ENCODE results near the gene WDR43.
"Not testable (repeated sequence)": the region's sequence is repeated elsewhere in the genome, so short reads cannot be mapped to it uniquely, and the experiment has no call there.

Gene WDR43

DNA sequence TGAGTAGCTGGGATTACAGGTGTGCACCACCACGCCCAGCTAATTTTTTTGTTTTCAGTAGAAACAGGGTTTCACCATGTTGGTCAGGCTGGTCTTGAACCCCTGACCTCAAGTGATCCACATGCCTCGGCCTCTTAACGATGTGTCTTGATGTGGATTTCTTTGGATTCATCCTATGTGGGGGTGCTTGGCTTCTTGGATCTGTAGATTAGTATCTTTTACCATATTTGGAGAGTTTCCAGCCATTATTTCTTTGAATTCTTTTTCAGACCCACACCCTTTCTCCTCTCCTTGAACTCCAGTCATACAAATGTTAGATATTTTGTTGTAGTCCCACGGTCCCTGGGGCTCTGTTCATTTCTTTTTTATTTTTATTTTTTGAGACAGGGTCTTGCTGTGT, 79.8 kb downstream of the WDR43 start:
- no peak overlapping the region for H3K4me3 ChIP-seq (ENCODE audit: low read depth, low read length)
- no peak for DNase-seq (ENCODE audit: low read depth)
- TF ChIP-seq, protein P1, sequence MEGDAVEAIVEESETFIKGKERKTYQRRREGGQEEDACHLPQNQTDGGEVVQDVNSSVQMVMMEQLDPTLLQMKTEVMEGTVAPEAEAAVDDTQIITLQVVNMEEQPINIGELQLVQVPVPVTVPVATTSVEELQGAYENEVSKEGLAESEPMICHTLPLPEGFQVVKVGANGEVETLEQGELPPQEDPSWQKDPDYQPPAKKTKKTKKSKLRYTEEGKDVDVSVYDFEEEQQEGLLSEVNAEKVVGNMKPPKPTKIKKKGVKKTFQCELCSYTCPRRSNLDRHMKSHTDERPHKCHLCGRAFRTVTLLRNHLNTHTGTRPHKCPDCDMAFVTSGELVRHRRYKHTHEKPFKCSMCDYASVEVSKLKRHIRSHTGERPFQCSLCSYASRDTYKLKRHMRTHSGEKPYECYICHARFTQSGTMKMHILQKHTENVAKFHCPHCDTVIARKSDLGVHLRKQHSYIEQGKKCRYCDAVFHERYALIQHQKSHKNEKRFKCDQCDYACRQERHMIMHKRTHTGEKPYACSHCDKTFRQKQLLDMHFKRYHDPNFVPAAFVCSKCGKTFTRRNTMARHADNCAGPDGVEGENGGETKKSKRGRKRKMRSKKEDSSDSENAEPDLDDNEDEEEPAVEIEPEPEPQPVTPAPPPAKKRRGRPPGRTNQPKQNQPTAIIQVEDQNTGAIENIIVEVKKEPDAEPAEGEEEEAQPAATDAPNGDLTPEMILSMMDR (IDR thresholded peaks at IDR 0.05; ENCODE audit: insufficient read depth, low read depth, low read length, missing control alignments): no peak

DNA sequence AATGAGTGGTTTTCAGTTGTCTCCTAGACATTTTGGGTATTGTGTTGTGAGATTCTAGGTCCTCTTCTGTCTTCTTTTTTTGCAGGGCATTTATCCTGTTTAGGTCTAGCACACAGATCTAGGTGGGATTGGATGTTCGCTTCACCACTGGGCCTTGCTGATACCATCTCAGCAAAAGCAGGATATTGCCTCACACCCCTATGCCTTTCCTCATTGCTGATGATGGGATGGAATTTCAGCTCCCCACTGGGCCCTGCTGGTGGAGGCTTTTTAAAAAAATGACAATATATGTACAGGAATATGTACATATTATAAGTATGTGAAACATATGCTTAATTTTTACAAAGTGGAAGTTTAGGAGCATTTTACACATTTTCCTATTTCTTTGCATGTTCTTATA, 81.2 kb downstream of the WDR43 start:
- TF ChIP-seq, protein P1 (IDR thresholded peaks at IDR 0.05; ENCODE audit: insufficient read depth, low read depth, low read length, missing control alignments): no peak
- no peak for DNase-seq (ENCODE audit: low read depth)
- no peak overlapping the region for H3K4me3 ChIP-seq (ENCODE audit: low read depth, low read length)

DNA sequence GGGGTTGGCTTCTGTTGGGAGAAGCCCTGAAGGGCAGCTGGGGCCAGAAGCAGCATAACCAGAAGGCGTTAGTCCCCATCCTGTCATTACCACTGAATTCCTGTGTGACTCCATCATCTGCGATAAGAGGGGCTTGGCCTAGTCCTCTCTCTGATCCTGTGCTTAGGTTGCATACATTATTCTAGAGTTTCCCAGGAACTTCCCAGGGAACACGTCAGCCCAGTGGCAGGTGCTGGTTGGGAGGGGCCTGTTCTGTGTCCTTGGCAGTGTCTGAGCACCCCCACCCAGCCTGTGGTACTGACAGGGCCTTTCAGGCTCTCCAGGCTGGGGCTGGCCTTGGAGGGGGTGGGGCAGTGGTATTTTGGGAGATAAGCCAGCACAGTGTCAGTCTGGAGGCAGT, 82.1 kb downstream of the WDR43 start:
- no peak overlapping the region for H3K4me3 ChIP-seq (ENCODE audit: low read depth, low read length)
- no peak for DNase-seq (ENCODE audit: low read depth)
- TF ChIP-seq, protein P1 (IDR thresholded peaks at IDR 0.05; ENCODE audit: insufficient read depth, low read depth, low read length, missing control alignments): no peak

DNA sequence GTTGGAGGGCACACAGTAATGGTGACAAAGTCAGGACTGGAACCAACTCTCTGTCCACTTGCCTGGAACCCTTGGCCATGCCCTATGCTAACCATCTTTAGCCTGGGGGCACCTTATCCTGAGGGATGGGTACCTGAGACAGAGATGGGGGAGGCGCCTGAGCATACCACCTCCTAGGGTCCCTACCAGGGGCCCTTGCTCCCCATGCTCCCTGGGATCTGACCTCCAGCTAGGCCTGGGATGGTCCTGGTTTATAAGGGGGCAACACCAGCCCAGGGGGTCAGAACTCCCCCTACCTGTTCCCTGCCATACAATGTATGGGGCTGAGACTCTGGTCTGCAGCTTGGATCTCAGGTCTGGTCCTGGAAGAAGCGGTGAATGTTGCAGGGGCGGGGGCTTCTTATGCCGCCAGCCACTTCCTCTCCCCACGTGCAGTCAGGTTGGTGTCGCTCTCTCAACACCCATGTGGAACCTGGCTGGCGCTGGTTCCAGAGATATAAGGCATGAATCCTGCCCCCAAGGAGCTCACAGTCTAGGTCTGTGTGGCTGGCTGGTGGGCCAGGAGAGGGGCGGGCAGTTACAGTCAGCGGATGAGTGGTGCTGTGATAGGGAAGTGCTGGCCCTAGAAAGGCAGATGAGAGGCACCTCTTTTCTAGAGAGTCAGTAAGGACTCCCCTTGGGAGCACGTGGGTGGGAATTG, 82.9 kb downstream of the WDR43 start:
- no peak overlapping the region for H3K4me3 ChIP-seq (ENCODE audit: low read depth, low read length)
- no peak for DNase-seq (ENCODE audit: low read depth)
- TF ChIP-seq, protein P1 (IDR thresholded peaks at IDR 0.05; ENCODE audit: insufficient read depth, low read depth, low read length, missing control alignments): no peak

DNA sequence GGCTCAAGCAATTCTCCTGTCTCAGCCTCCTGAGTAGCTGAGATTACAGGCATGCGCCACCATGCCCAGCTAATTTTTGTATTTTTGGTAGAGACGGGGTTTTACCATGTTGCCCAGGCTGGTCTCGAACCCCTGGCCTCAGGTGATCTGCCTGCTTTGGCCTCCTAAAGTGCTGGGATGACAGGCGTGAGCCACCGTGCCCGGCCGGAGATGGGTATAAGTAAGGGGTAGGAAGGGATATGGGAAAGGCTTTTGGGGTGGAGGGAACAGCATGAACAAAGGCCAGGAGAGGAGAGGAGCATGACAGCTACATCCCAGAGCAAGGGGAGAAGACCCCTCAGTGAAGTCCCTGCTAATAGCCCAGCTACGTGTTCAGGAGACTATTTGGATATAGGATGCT, 83.5 kb downstream of the WDR43 start:
- not testable (repeated sequence) for H3K4me3 ChIP-seq (ENCODE audit: low read depth, low read length); DNase-seq (ENCODE audit: low read depth)

DNA sequence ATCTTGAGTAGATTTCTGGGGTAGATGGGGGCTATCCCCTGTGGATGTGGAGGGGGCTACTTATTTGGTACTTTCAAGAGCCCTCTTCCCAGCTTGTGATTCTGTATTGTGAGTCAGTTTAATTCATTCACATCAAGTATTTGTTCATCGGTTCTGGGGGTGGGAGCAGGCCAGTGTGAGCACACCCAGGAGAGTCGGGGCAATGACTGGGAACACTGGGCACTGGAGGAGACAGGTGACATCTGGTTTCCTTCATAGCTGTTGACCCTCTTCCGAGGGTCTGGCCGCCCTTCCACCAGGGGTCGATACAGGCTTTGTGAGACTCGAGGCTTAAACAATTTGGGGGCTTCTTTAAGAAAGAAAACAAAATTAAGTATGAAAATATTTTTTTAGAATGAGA, 84.1 kb downstream of the WDR43 start:
- H3K4me3 ChIP-seq (ENCODE audit: low read depth, low read length): no peak overlapping the region
- DNase-seq (ENCODE audit: low read depth): no peak
- TF ChIP-seq, protein P1 (IDR thresholded peaks at IDR 0.05; ENCODE audit: insufficient read depth, low read depth, low read length, missing control alignments): no peak

DNA sequence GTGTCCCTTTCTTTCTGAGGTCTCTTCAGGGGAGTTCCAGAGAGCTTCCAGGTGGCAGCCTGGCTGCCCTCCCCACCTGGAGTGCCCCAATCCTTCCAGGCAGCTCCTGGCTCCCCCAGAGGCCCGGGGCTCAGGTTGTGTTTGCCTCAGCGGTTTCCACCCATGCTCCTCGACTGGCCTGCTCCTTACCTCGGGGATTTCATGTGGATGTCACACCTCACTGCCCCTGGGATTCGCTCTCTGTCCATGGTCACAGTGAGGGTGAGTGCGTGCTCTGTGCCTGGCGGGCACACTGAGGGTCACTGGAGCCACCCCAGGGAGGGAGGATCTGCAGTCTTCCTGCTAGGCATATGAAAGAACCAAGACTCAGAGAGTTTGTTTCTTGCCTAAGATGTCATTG, 84.6 kb downstream of the WDR43 start:
- TF ChIP-seq, protein P1 (IDR thresholded peaks at IDR 0.05; ENCODE audit: insufficient read depth, low read depth, low read length, missing control alignments): no peak
- DNase-seq (ENCODE audit: low read depth): no peak
- H3K4me3 ChIP-seq (ENCODE audit: low read depth, low read length): no peak overlapping the region
